ENCODE results near the gene ACVR1B. TPM values are rescaled to one million over a fixed set of nuclear protein-coding genes. Genes with fewer than 3 reads are reported as not detected.

The ACVR1B gene
- total and polyA plus RNA-seq, 2 donors (not counting 3 experiments of a cell fraction or from before 2014, with no cell fraction given) = 29.0 to 33.7 TPM

DNA sequence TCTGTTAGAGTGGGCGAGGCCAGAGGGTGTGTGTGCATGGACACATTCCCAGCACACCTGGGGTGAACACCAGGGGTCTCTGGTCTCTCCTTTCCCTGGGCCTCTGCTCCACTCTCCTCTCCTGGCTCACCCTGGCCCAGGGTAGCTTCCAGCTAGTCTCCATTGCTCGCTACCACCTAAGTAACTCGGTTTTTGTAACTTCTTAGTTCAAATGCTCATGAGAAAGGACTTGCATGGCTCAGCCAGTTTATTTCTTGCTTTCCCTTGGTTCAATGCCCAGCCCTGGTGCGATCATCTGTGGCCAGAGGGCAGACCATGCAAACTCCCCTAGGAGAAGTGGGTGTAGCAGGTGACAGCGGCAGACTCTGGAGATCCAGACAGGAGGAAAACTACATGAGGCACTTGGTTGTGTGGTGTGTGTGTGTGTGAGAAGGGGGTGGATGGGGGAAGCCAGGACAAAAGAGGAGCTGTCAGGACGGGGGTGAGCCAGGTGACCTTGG lies 8.9 kb upstream of the ACVR1B start:
- Histone ChIP-seq H2AFZ (ENCODE audit: low read depth, low read length) (no peak overlapping the region), H3K4me1 (ENCODE audit: control insufficient read depth, extremely low read depth, insufficient read depth, low read length) (no peaks in the 10 kb centered on the region), H3K9me3 (replicated peaks; ENCODE audit: control insufficient read depth, insufficient read depth, low read length) (peaks cover 3% of the 10 kb centered on the region), H3K9ac (replicated peaks; ENCODE audit: extremely low read depth, insufficient read depth, low read length) (no peak overlapping the region), H3K4me3 (replicated peaks in 1 of 3; ENCODE audit: insufficient read depth in 1 of 3, low read depth in 1 of 3, low read length in 3 of 3) (no peak overlapping the region), H3K27ac (ENCODE audit: insufficient read depth, low read depth, low read length) (no peak overlapping the region), H3K79me2 (ENCODE audit: control insufficient read depth, insufficient read depth, low read length) (no peaks in the 10 kb centered on the region), H3K4me2 (ENCODE audit: insufficient read depth, low read length) (no peak overlapping the region), H3K27me3 (ENCODE audit: control insufficient read depth in 2 of 2, insufficient read depth in 2 of 2, low read length in 2 of 2) (no peaks in the 10 kb centered on the region), H3K9me1 (replicated peaks; ENCODE audit: control insufficient read depth, extremely low read depth, insufficient read depth, low read length) (no peaks in the 10 kb centered on the region), H4K20me1 (replicated peaks; ENCODE audit: control insufficient read depth, extremely low read depth, insufficient read depth, low read length) (no peaks in the 10 kb centered on the region), H3K36me3 (ENCODE audit: control insufficient read depth in 2 of 2, extremely low read depth in 1 of 2, insufficient read depth in 2 of 2, low read length in 2 of 2) (no peaks in the 10 kb centered on the region)
- DNase-seq (ENCODE audit: low read depth, low spot score) = no peak
- ChIA-PET POLR2A (no interaction called here), CTCF (interaction anchor here (0.9 to 1.4 kb wide), 2 partner anchors 8 to 15 kb away, joined by 3 to 6 read pairs; no protein-coding TSS in a partner anchor)
- TF ChIP-seq POLR2A (IDR thresholded peaks at IDR 0.05; ENCODE audit: low read depth, low read length) (no peak), POLR2AphosphoS5 (IDR thresholded peaks at IDR 0.05; ENCODE audit: insufficient read depth, low read depth, low read length) (no peak), CTCF (IDR thresholded peaks at IDR 0.05; ENCODE audit: extremely low read depth in 1 of 2, insufficient read depth in 1 of 2, low read depth in 1 of 2, low read length in 2 of 2) (no peak)
- TF ChIP-seq, protein P1, sequence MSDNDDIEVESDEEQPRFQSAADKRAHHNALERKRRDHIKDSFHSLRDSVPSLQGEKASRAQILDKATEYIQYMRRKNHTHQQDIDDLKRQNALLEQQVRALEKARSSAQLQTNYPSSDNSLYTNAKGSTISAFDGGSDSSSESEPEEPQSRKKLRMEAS (IDR thresholded peaks at IDR 0.05; ENCODE audit: insufficient read depth, insufficient read length) = no peak
- dilution Hi-C loops (cut with MboI; ENCODE audit: extremely low pct_ligation_motif_present, low sequenced_read_pairs) = no loop called here
- intact Hi-C loops (cut with micrococcal nuclease) = no loop called here
- no peak for FAIRE-seq
- BruUV-seq (replicated peaks) = no TSS peak

DNA sequence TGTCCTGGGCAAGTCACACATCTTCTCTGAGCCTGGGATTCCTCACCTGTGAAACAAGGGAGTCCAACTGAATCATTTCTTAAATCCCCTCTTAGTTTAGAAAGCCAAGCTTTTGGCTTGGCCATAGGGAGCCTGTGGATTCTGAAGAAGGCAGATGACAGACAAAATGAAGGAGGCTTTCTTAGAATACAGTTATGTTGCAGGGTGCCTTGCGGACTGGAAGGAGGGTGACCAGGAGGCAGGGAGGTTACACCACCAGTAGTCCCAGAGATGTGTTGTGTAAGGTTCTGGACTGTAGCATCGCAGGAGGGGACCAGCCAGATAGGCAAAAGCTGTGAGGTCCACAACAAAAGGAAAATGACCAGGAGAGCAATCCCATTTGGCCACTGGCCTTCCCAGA lies 8.2 kb upstream of the ACVR1B start:
- Histone ChIP-seq H3K27me3 (ENCODE audit: control insufficient read depth in 2 of 2, insufficient read depth in 2 of 2, low read length in 2 of 2) (no peaks in the 10 kb centered on the region), H4K20me1 (replicated peaks; ENCODE audit: control insufficient read depth, extremely low read depth, insufficient read depth, low read length) (no peaks in the 10 kb centered on the region), H3K9ac (replicated peaks; ENCODE audit: extremely low read depth, insufficient read depth, low read length) (no peak overlapping the region), H3K4me2 (ENCODE audit: insufficient read depth, low read length) (no peak overlapping the region), H3K36me3 (ENCODE audit: control insufficient read depth in 2 of 2, extremely low read depth in 1 of 2, insufficient read depth in 2 of 2, low read length in 2 of 2) (no peaks in the 10 kb centered on the region), H3K79me2 (ENCODE audit: control insufficient read depth, insufficient read depth, low read length) (no peaks in the 10 kb centered on the region), H3K4me1 (ENCODE audit: control insufficient read depth, extremely low read depth, insufficient read depth, low read length) (no peaks in the 10 kb centered on the region), H3K4me3 (replicated peaks in 1 of 3; ENCODE audit: insufficient read depth in 1 of 3, low read depth in 1 of 3, low read length in 3 of 3) (no peak overlapping the region), H3K9me1 (replicated peaks; ENCODE audit: control insufficient read depth, extremely low read depth, insufficient read depth, low read length) (no peaks in the 10 kb centered on the region), H3K27ac (ENCODE audit: insufficient read depth, low read depth, low read length) (no peak overlapping the region), H2AFZ (ENCODE audit: low read depth, low read length) (no peak overlapping the region), H3K9me3 (replicated peaks; ENCODE audit: control insufficient read depth, insufficient read depth, low read length) (peaks cover 3% of the 10 kb centered on the region)
- TF ChIP-seq EZH2 (IDR thresholded peaks at IDR 0.05; ENCODE audit: borderline replicate concordance, low read depth, low read length, severe bottlenecking) (no peak), MYC (IDR thresholded peaks at IDR 0.05; ENCODE audit: low read depth, low read length) (no peak), POLR2A (IDR thresholded peaks at IDR 0.05; ENCODE audit: low read depth, low read length) (no peak), FOS (IDR thresholded peaks at IDR 0.05; ENCODE audit: borderline replicate concordance, insufficient read depth, low read length) (no peak), GATA2 (IDR thresholded peaks at IDR 0.05; ENCODE audit: insufficient read depth, insufficient read length, low read depth, low read length) (no peak), CTCF (IDR thresholded peaks at IDR 0.05; ENCODE audit: extremely low read depth in 1 of 2, insufficient read depth in 1 of 2, low read depth in 1 of 2, low read length in 2 of 2) (no peak), POLR2AphosphoS5 (IDR thresholded peaks at IDR 0.05; ENCODE audit: insufficient read depth, low read depth, low read length) (no peak), JUN (IDR thresholded peaks at IDR 0.05; ENCODE audit: borderline replicate concordance, insufficient read depth, insufficient read length, low read depth) (no peak)
- TF ChIP-seq, protein P1 (IDR thresholded peaks at IDR 0.05; ENCODE audit: insufficient read depth, insufficient read length) = no peak
- intact Hi-C loops (cut with micrococcal nuclease) = no loop called here
- dilution Hi-C loops (cut with MboI; ENCODE audit: extremely low pct_ligation_motif_present, low sequenced_read_pairs) = no loop called here
- no TSS peak for BruUV-seq (replicated peaks)
- ChIA-PET POLR2A (no interaction called here), CTCF (no interaction called here)
- FAIRE-seq = no peak
- no peak for DNase-seq (ENCODE audit: low read depth, low spot score)
